Stimulated activated CD4-positive, alpha-beta T cell treated with anti-CD3 and anti-CD28 coated beads, Interleukin-2, amount 100 ng/mL, for 24 hours (primary cell): ENCODE data around the gene PAQR7.

Source experiments
- DNase-seq, 2 donors: peaks; one replicate each; pipeline ENCODE4 v3.0.0-alpha.2; 2020

The PAQR7 gene

GRCh38 chr1:25875154-25875855 is at the start of gene PAQR7:
PAQR7 (minus strand) TSS chr1:25875708; CDS start chr1:25863839, 11,869 bp downstream.
- peak; percentile 61 to 75 for DNase-seq

GRCh38 chr1:25924454-25924853 is 48.9 kb upstream of the PAQR7 start:
- no peak for DNase-seq

- DNase-seq = peak in 1 of 2 donors; percentile 35
These were observed 47.6 kb upstream of the PAQR7 start for GRCh38 chr1:25922971-25923552.

- peak; percentile 39 to 55 for DNase-seq
These were observed 46.8 kb upstream of the PAQR7 start for GRCh38 chr1:25922056-25922970.

GRCh38 chr1:25918615-25919014 is 43.1 kb upstream of the PAQR7 start:
- DNase-seq = no peak

- DNase-seq = no peak
These were observed 42.5 kb upstream of the PAQR7 start for GRCh38 chr1:25917996-25918395.

- DNase-seq = no peak
These were observed 41.0 kb upstream of the PAQR7 start for GRCh38 chr1:25916460-25916859.

- no peak for DNase-seq
These were observed 38.8 kb upstream of the PAQR7 start for GRCh38 chr1:25914074-25914995.

GRCh38 chr1:25913206-25913605 is 37.7 kb upstream of the PAQR7 start:
- DNase-seq = no peak

GRCh38 chr1:25912076-25912831 is 36.7 kb upstream of the PAQR7 start:
- DNase-seq = no peak

GRCh38 chr1:25911162-25911561 is 35.7 kb upstream of the PAQR7 start:
- no peak for DNase-seq

- DNase-seq = no peak
These were observed 33.5 kb upstream of the PAQR7 start for GRCh38 chr1:25909040-25909439.

GRCh38 chr1:25908161-25908560 is 32.7 kb upstream of the PAQR7 start:
- DNase-seq = no peak

GRCh38 chr1:25907601-25908000 is 32.1 kb upstream of the PAQR7 start:
- DNase-seq = no peak

- DNase-seq = peak; percentile 32 to 43
These were observed 31.3 kb upstream of the PAQR7 start for GRCh38 chr1:25906644-25907300.

GRCh38 chr1:25905680-25906643 is 30.5 kb upstream of the PAQR7 start, which contains the start of gene STMN1:
STMN1 (minus strand) TSS chr1:25906419; CDS start chr1:25904676, 1,743 bp downstream.
- DNase-seq = peak; percentile 88 to 94

GRCh38 chr1:25904943-25905679 is 29.6 kb upstream of the PAQR7 start:
- DNase-seq = peak; percentile 94 to 99

GRCh38 chr1:25903986-25904385 is 28.5 kb upstream of the PAQR7 start:
- DNase-seq = no peak

- DNase-seq = no peak
These were observed 27.0 kb upstream of the PAQR7 start for GRCh38 chr1:25902462-25902861.
